Right lobe of liver (tissue), 4 donors: ENCODE data around the gene CTSD.

ENCODE experiments used
- POLR2A ChIP-seq: fragments of 450-650 bp; IDR thresholded peaks from one replicate; pipeline ENCODE4 v1.6.1; 2017; ENCODE audit warnings: antibody characterized with exemption, mild to moderate bottlenecking
- TF ChIP-seq, protein P1 (sequence below), 4 donors: fragments of 200-600 bp in 3 of 4; fragments of 450-650 bp in 1 of 4; IDR thresholded peaks; one replicate each; pipeline versions ENCODE4 v1.5.1 to v1.8.0; 2016 to 2022; ENCODE audit warnings: antibody characterized with exemption in 4 of 4, mild to moderate bottlenecking in 2 of 4
- donor health status: DM: no; HTN: no; CAD: no.
- donor health status: DM: no; HTN: no; CAD: no.
- donor health status: DM: no; HTN: yes; CAD: no.

GRCh38 chr11:1792461-1792860, 28.7 kb upstream of the CTSD start:
- TF ChIP-seq, protein P1, sequence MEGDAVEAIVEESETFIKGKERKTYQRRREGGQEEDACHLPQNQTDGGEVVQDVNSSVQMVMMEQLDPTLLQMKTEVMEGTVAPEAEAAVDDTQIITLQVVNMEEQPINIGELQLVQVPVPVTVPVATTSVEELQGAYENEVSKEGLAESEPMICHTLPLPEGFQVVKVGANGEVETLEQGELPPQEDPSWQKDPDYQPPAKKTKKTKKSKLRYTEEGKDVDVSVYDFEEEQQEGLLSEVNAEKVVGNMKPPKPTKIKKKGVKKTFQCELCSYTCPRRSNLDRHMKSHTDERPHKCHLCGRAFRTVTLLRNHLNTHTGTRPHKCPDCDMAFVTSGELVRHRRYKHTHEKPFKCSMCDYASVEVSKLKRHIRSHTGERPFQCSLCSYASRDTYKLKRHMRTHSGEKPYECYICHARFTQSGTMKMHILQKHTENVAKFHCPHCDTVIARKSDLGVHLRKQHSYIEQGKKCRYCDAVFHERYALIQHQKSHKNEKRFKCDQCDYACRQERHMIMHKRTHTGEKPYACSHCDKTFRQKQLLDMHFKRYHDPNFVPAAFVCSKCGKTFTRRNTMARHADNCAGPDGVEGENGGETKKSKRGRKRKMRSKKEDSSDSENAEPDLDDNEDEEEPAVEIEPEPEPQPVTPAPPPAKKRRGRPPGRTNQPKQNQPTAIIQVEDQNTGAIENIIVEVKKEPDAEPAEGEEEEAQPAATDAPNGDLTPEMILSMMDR (IDR thresholded peaks at IDR 0.05): no peak
- no peak for TF ChIP-seq POLR2A
